T-helper 2 cell treated with Interferon-gamma antibody and Interleukin-4, amounts not matched to agents 5 μg/mL and 100 μg/mL, for 36 hours (primary cell): ENCODE data around the gene SCAND1.
"Not testable (repeated sequence)": the region's sequence is repeated elsewhere in the genome, so short reads cannot be mapped to it uniquely, and the experiment has no call there.

Experiments used
- DNase-seq: peaks from one replicate; pipeline ENCODE4 v3.0.0; 2021; ENCODE audit warnings: low spot score
- H3K27ac Mint-ChIP-seq: one replicate; pipeline ENCODE4 v1.8.0; 2021; ENCODE audit warnings: mild to moderate bottlenecking, mixed read lengths
- H3K27me3 Mint-ChIP-seq: one replicate; pipeline ENCODE4 v1.8.0; 2021; ENCODE audit warnings: low read depth, mixed read lengths
- H3K36me3 Mint-ChIP-seq: one replicate; pipeline ENCODE4 v1.8.0; 2021; ENCODE audit warnings: low read depth, mixed read lengths
- H3K4me1 Mint-ChIP-seq: one replicate; pipeline ENCODE4 v1.8.0; 2021; ENCODE audit warnings: low read depth, mixed read lengths
- H3K4me3 Mint-ChIP-seq: one replicate; pipeline ENCODE4 v1.8.0; 2022; ENCODE audit warnings: mild to moderate bottlenecking, moderate library complexity, mixed read lengths
- H3K9me3 Mint-ChIP-seq: one replicate; pipeline ENCODE4 v1.8.0; 2021; ENCODE audit warnings: mixed read lengths

The SCAND1 gene

DNA sequence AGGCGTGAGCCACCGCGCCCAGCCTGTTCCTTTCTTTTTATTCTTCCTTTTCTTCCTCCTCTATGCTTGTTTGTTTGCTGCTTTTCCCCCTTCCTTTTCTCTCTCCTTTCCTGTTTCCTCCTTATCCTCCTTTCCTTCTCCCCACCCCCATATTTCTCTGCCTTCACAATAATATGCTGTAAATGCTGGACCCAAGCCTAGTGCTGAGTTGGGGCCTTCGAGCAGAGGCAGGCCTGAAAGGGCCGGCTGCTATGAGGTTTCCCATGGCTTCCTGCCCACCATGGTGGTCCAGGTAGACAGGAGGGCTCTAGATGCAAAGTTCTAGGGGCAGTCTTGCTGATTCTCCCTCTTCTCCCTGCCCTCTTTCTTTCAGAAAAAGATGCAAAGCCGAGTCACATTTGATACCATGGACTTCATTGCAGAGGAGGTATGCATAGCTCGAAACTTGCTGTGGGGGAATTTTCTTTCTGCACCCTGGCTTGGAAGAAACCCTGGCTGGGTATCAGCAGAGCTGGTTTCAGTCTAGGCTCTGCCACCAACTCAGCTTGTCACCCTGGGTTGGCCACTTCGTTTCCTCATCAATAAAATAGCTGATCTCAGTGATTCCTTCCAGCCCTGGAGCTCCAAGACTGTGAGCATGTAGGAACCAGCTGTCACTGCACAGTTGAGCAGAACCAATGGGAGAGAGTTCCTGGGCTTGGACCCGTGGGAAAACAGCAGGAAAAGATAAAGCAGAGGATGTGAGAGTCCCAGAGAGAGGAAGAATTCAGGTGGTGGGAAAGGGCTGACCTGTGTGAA, 21.5 kb upstream of the SCAND1 start:
- no peak for DNase-seq
- H3K27me3 Mint-ChIP-seq, result peaks cover 3% of the 10 kb centered on the region
- no peaks in the 10 kb centered on the region for H3K9me3 Mint-ChIP-seq
- no peak overlapping the region for H3K27ac Mint-ChIP-seq
- no peaks in the 10 kb centered on the region for H3K36me3 Mint-ChIP-seq
- H3K4me3 Mint-ChIP-seq, result no peak overlapping the region
- no peaks in the 10 kb centered on the region for H3K4me1 Mint-ChIP-seq

DNA sequence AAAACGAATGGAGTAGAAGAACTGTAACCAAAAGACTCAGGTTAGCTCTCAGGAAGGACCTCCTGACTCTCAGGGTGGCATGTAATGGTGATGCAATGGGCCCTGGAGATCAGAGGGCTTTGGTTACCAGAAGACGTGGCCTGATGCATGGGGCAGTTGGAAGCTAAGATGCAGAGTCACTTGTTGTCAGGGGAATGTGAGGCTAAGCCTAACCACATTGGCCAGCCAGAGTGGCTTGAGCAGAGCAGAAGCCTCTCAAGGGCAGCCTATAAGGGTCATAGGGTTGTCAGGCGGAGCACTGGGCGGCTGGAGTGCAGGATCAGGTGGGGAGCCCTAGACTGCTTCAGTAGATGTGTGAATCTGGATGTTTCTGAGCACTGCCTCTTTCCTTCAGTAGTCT, 20.0 kb upstream of the SCAND1 start:
- Mint-ChIP-seq H3K9me3 (no peaks in the 10 kb centered on the region), H3K4me3 (no peak overlapping the region), H3K27ac (no peak overlapping the region), H3K27me3 (peaks cover 3% of the 10 kb centered on the region), H3K4me1 (no peaks in the 10 kb centered on the region), H3K36me3 (no peaks in the 10 kb centered on the region)
- no peak for DNase-seq

DNA sequence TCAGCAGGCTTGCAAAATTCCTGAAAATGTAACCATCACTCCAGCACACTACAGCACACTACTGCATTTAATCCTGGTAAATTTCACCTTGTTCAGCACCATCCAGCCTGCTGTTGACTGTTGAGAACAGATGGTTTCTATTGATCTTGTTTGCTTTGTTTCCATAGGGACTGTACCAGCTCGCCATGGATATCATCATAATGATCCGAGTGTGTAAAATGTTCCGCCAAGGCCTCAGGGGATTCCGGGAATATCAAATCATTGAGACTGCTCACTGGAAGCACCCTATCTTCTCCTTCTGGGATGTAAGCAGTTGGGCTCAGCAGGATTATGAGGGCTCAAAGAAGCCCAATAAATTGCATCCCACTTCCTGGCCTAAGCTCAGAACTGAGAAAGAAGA, 18.2 kb upstream of the SCAND1 start:
- Mint-ChIP-seq H3K36me3 (no peaks in the 10 kb centered on the region), H3K4me1 (no peaks in the 10 kb centered on the region), H3K27ac (no peak overlapping the region), H3K27me3 (peaks cover 6% of the 10 kb centered on the region), H3K4me3 (no peak overlapping the region), H3K9me3 (no peaks in the 10 kb centered on the region)
- DNase-seq, result no peak

DNA sequence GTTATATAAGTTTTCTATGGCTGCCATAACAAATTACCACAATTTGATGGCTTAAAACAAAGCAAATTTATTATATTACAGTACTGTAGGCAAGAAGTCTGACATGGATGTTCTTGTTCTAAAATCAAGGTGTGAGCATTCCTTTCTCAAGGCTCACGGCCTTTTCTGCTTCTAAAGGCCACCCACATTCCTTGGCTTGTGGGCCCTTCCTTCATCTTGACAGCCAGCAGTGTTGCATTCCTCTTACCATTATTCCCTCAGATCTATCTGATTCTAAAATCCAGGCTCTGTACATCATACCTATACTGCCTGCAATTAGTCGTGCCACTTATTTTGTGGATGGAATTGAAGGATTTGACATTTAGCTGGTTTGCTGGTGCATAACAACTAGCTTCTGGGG, 17.7 kb upstream of the SCAND1 start:
- Mint-ChIP-seq H3K4me3 (no peak overlapping the region), H3K27me3 (peaks cover 6% of the 10 kb centered on the region), H3K4me1 (no peaks in the 10 kb centered on the region), H3K9me3 (no peaks in the 10 kb centered on the region), H3K36me3 (no peaks in the 10 kb centered on the region), H3K27ac (no peak overlapping the region)
- no peak for DNase-seq

DNA sequence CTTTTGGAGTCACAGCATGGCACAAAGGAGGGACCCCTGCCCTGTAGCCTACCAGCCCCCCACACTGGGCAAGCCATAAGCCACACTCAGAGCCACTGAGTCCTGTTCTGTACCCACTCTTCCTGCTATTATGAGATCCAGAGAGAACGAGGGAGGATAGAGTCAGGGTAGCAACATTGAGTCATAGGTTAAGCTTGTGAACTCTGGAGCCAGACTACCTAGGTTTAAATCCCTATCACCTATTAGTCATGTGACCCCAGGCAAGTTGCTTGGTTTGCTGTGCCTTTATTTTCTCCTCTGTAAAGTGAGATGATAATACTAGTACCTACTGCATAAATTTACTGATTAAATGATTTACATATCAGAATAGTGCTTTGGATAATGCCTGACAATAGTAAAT, 14.6 kb upstream of the SCAND1 start:
- H3K27me3 Mint-ChIP-seq, result peaks cover 3% of the 10 kb centered on the region
- no peak overlapping the region for H3K4me3 Mint-ChIP-seq
- H3K4me1 Mint-ChIP-seq, result peaks cover 7% of the 10 kb centered on the region
- H3K36me3 Mint-ChIP-seq, result no peaks in the 10 kb centered on the region
- H3K9me3 Mint-ChIP-seq, result no peaks in the 10 kb centered on the region
- H3K27ac Mint-ChIP-seq, result no peak overlapping the region
- DNase-seq, result no peak

DNA sequence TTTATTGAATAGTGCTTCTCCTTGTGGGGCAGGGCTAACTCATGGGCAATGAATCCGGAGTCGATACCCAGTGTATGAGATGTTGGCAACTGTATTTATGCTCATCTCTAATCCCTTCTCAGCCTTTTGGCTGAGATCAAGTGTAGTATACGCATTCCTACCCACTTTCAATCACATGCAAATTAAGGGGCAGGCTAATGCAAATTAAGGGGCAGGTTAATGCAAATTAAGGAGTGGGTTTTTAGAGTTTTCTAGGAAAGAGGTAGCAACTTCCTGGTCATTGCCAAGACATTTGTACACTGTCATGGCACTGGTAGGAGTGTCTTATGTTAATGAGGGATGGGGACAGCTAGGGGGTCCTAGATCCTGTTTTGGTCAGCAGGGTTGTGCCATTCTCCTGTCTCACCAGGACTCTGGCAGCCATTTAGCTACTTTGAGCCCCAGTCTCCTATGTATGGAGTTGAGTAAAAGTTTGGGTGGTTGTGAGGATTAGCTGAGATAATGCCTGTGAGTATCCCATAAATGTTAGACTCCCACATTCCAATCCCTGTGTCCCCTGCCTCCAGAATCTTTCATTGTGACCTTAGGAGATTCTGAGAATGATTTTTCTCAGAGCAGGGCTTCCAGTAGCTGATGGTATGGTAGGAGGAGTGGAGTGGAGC, 13.8 kb upstream of the SCAND1 start, which contains the start of gene CNBD2:
Gene CNBD2, plus strand, starts transcription at position 612 of the 662 bp plus-strand sequence. CDS start 173 bp downstream, outside the sequence.
- Mint-ChIP-seq H3K4me3 (no peak within 1 kb of the TSS), H3K36me3 (no peaks in the 10 kb centered on the region), H3K4me1 (peaks cover 7% of the 10 kb centered on the region), H3K27me3 (peaks cover 3% of the 10 kb centered on the region), H3K9me3 (no peaks in the 10 kb centered on the region), H3K27ac (no peak within 1 kb of the TSS)
- DNase-seq, result no peak

DNA sequence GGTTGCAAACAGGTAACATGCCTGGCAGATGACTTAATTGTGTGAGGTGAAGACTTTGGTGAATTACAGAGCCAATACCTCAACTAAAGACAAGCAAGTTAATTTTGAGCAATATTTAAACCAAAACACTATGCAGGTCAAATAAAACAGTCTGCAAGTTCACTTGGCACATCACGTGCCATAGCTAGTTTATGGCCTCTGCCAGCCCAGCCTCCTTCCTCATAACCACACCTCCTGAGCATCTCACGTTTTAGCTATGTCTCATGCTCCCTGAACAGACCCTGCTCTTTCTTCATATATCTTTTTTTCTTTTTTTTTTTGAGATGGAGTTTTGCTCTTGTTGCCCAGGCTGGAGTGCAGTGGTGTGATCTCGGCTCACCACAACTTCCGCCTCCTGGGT, 9.6 kb upstream of the SCAND1 start:
- H3K27me3 Mint-ChIP-seq, result peaks cover 11% of the 10 kb centered on the region
- peaks cover 7% of the 10 kb centered on the region for H3K4me1 Mint-ChIP-seq
- peaks cover 8% of the 10 kb centered on the region for H3K9me3 Mint-ChIP-seq
- peaks cover 2% of the 10 kb centered on the region for H3K36me3 Mint-ChIP-seq
- no peak for DNase-seq
- no peak overlapping the region for H3K4me3 Mint-ChIP-seq
- H3K27ac Mint-ChIP-seq, result no peak overlapping the region

DNA sequence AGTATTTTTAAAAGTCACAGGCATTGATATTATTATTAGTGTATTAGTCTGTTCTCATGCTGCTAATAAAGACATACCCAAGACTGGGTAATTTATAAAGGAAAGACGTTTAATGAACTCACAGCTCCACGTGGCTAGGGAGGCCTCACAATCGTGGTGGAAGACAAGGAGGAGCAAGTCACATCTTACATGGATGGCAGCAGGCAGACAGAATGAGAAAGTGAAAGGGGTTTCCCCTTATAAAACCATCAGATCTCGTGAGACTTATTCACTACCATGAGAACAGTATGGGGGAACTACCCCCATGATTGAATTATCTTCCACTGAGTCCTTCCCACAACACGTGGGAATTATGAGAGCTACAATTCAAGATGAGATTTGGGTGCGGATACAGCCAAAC, 5.0 kb upstream of the SCAND1 start:
- not testable (repeated sequence) for H3K27ac Mint-ChIP-seq, DNase-seq, H3K36me3 Mint-ChIP-seq, H3K4me3 Mint-ChIP-seq, H3K9me3 Mint-ChIP-seq, H3K27me3 Mint-ChIP-seq, H3K4me1 Mint-ChIP-seq

DNA sequence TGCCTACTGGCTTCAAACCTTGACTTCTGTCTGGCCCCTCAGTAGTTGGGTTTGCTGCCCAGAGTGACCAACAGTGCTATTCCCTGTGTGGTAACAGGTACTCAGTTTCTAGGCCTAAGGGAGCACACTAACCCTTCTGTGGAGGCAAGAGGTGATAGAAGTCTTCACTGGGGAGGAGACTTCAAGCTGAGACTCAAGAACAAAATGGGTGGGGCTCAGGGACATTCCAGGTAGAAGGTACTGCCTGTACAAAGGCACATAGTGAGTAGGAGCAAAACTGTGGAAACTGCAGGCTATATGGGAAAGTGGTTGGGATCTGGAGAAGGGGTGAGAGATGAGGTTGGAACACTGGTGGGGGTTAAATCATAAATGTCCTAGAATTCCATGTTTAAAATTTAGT, 2.3 kb upstream of the SCAND1 start:
- no peak for DNase-seq
- Mint-ChIP-seq H3K9me3 (peaks cover 8% of the 10 kb centered on the region), H3K4me1 (peaks cover 8% of the 10 kb centered on the region), H3K27me3 (peaks cover 9% of the 10 kb centered on the region), H3K36me3 (peaks cover 18% of the 10 kb centered on the region), H3K27ac (no peak overlapping the region), H3K4me3 (peak overlapping the region; percentile 6)

DNA sequence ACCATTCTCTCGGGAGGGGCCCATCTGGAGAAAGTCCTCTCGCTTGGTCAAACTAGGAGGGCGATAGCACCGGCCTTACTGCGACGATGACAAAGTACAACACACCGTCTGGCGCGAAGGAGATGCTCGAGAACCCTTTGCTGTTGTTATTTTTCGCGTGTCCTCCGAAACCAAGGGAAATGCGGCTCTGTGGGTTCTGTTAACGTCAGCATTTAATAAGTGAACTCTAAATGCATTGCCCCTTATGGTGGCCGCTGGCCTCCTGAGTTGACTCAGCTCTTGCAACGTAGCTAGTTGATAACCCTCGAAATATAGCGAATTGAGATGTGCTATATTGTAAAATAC, 577 bp upstream of the SCAND1 start:
- H3K4me3 Mint-ChIP-seq, result peak overlapping the region; percentile 100
- H3K9me3 Mint-ChIP-seq, result peaks cover 8% of the 10 kb centered on the region
- H3K36me3 Mint-ChIP-seq, result peaks cover 21% of the 10 kb centered on the region
- H3K4me1 Mint-ChIP-seq, result peaks cover 8% of the 10 kb centered on the region
- H3K27me3 Mint-ChIP-seq, result peaks cover 3% of the 10 kb centered on the region
- DNase-seq, result no peak
- H3K27ac Mint-ChIP-seq, result peak overlapping the region; percentile 100

DNA sequence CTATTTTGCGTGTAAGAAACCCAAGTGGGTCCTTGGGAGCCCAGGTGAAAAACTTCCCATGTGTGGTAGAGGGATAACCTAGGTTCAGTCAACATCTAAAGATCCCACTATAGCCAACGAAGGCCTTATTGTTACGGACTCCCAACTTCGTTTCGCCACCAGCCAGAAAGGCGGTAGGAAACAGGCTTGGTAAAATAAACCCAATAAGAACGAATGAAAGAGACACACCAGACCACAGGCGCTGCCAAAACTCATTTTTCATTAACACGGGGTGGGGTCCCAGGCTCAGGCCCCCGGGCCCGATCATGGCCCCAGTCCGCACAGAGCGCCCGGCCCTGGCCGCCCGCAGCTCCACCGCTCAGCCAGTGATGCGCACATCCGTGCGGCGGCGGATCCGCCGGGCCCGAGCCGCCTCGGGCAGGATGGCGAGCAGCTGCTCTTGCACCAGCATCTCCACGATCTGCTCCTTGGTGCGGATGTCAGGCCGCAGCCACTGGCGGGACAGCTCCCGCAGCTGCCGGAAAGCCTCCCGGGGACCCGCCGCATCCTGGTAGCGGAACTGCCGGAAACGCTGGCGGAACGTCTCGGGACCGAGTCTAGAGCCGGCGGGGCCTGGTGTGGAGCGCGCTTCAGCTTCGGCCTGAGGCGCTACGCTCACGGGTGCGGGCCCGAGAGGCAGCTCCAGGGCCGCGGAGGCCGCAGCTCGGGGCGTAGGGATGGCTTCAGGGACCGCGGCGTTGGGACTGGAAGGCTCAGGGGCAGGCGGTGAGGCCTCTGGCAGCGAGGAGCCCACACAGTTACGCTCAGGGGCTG, 709 bp downstream of the SCAND1 start:
- Mint-ChIP-seq H3K9me3 (no peaks in the 10 kb centered on the region), H3K27ac (peak overlapping the region; percentile 100), H3K36me3 (peaks cover 21% of the 10 kb centered on the region), H3K27me3 (no peaks in the 10 kb centered on the region), H3K4me1 (peaks cover 8% of the 10 kb centered on the region), H3K4me3 (peak overlapping the region; percentile 100)
- DNase-seq, result peak; percentile 63

DNA sequence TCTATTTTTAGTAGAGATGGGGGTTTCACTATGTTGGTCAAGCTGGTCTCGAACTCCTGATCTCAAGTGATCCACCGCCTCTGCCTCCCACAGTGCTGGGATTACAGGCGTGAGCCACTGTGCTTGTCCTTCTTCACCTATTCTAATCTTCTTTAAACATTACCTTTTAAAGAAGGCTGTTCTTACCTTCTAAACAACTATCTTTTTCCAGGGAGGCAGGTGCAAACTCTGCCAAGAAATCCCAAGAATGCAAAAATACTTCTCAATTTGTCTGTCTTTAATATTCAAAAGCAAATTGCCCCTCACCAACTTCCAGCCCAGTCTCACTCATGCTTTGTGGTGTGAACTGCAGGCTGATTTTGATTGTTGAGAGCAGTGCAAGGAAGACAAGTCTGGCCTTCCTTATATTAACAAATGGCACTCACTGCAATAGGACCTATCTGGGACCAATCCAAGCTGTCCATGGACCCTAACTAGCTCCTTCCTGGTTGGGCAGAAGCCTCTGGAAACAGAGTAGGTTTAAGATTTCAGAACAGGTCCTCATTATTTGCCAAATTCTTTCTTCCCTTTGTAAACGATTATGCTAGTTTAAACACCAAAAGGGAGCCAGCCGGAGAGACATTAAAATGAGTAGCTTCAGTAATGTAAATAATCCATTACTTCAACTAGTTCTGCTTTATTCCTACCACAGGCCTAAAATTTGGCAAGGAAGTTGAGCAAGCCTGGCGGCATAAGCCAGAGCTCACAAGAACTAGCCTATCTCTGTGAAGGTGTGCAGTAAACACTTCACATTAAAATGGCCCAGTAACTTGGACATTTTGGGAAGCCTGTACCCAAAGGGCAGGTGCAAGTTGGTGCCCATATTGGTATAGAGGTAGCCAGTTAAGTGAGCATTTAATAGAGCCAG, 1.6 kb downstream of the SCAND1 start:
- Mint-ChIP-seq H3K27me3 (no peaks in the 10 kb centered on the region), H3K4me1 (peaks cover 8% of the 10 kb centered on the region), H3K9me3 (no peaks in the 10 kb centered on the region), H3K36me3 (peaks cover 23% of the 10 kb centered on the region), H3K27ac (peak overlapping the region; percentile 100), H3K4me3 (peak overlapping the region; percentile 100)
- no peak for DNase-seq

DNA sequence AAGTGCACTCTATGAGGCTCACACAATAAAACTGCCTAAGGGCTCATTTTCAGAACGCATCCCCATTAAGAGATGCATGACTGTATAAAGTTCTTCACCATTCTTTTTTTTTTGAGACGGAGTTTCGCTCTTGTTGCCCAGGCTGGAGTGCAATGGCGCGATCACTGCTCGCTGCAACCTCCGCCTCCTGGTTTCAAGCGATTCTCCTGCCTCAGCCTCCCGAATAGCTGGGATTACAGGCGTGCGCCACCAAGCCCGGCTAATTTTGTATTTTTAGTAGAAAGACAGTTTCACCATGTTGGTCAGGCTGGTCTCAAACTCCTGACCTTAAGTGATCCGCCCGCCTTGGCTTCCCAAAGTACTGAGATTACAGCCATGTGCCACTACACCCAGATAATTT, 2.2 kb downstream of the SCAND1 start:
- H3K4me1 Mint-ChIP-seq, DNase-seq, H3K9me3 Mint-ChIP-seq, H3K27me3 Mint-ChIP-seq: not testable (repeated sequence)
- Mint-ChIP-seq H3K36me3 (peaks cover 29% of the 10 kb centered on the region), H3K4me3 (peak overlapping the region; percentile 100), H3K27ac (peak overlapping the region; percentile 100)
